GM18517 (cell line): ENCODE results near the gene ZNF598.
A peak's percentile ranks its signal among the peaks of the same experiment; 100 is the strongest.
"Not testable (repeated sequence)": the region's sequence is repeated elsewhere in the genome, so short reads cannot be mapped to it uniquely, and the experiment has no call there.

ENCODE experiments used
- ATAC-seq: cut with Tn5 transposase; IDR thresholded peaks from one replicate; pipeline ENCODE4 v1.9.1; 2021; ENCODE audit warnings: mild to moderate bottlenecking, moderate library complexity; ENCODE audit not compliant: unreplicated experiment

ZNF598 gene

GRCh38 chr16:2028620-2029220, 19.1 kb upstream of the ZNF598 start:
- ATAC-seq, result no peak

DNA sequence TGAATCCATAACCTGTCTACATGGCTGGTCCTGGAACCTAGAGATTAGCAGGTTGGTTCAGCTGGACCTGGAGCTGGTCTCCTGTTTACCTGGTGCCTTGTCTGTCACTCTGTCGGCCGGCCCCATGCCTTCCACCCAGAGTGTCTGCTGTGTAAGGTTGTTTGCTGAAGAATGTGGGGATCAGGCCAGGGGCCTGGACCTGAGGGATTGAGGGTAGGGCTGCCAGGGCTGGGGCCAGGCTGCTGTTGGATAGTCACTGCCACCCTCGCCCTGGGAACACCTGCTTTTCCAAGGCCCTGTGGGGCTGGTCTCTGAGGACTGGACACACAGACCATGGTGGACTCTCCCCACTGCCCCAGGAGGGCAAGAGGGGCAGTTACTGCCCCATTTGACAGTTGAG, 18.5 kb upstream of the ZNF598 start:
- no peak for ATAC-seq

DNA sequence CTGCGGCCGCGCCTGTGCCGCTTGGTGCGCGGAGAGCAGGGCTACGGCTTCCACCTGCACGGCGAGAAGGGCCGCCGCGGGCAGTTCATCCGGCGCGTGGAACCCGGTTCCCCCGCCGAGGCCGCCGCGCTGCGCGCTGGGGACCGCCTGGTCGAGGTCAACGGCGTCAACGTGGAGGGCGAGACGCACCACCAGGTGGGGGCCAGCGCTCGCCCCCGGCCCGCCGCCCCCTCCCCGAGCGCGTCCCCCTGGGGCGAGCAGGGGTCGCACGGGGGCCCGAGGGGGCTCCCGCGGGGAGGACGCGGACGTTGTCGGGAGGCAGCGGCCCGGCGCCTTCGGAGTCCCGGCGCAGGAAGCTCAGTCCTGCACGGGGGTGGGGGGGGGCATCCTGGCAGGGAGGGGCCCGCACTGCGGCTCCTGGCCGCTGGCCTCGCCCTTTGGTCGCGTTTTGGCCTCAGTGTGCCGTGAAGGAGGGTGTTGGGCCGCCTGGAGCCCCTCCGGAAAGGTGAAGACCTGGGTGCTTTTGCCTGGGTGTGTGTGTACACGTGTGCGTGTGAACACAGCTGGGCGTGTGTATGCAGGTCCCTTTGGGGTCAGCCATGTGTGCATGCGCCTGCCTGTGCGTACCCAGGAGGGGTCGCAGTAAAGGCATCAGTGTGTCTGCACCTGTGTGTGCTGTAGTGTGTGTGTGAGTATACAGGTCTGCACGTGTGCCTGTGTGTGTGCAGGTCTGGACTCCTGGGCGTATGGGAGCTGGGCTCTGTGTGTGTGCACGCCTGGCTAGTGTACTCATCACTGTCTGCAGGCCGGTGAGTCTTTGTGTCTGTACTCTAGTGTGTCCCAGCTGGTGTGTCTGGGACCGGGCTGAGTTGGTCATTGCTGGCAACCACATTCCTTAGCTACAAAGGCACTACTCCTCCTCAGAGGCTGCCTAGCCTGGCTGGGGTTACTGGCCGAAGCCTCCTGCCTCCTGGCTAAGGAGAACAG, 17.7 kb upstream of the ZNF598 start:
- ATAC-seq, result no peak

- ATAC-seq, result no peak
Observed at GRCh38 chr16:2026461-2027023, 16.9 kb upstream of the ZNF598 start, which contains the start of gene NHERF2. NHERF2 (plus strand) TSS chr16:2026902; CDS start chr16:2027006, 104 bp downstream.

GRCh38 chr16:2025878-2026460, 16.3 kb upstream of the ZNF598 start:
- ATAC-seq, result no peak

GRCh38 chr16:2025251-2025650, 15.6 kb upstream of the ZNF598 start:
- ATAC-seq, result no peak

DNA sequence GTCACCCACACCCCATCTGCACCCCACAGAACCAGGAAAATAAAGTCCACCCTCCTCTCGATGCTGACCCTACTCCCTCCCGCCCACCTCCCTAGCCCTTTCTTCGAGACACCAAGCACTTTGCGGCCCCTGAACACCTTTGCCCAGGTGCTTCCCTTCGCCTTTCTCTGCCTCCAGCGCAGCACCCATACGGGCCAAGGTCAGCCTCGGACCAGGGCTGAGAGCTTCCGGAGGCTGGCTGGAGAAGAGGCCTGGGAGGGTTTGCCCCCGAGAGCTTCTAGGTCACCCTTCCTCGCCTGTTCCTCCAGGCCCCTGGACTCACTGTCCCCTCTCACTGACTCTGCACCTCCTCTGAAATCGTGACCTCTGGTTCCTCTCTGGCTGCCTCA, 14.4 kb upstream of the ZNF598 start:
- ATAC-seq, result no peak

- peak; percentile 65 for ATAC-seq
Observed at GRCh38 chr16:2023092-2024031, 13.7 kb upstream of the ZNF598 start.

DNA sequence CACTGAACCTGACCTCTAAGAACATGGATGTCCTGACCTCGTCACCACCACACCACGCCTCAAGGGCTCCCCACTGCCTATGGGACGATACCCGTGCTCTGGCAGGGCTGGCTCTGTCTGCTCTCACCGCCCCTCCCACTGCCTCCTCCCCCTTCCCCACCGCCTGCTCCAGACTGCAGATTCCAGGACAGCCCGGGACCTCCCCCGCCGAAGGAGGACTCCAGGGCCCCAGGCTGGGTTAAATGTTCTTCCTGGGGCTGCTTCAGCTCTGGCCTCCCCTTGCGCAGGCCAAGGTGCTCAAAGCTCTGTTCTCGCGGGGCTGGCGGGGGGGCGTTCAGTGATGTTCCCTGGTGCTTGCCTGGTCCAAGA, 13.1 kb upstream of the ZNF598 start:
- ATAC-seq, result peak; percentile 16

DNA sequence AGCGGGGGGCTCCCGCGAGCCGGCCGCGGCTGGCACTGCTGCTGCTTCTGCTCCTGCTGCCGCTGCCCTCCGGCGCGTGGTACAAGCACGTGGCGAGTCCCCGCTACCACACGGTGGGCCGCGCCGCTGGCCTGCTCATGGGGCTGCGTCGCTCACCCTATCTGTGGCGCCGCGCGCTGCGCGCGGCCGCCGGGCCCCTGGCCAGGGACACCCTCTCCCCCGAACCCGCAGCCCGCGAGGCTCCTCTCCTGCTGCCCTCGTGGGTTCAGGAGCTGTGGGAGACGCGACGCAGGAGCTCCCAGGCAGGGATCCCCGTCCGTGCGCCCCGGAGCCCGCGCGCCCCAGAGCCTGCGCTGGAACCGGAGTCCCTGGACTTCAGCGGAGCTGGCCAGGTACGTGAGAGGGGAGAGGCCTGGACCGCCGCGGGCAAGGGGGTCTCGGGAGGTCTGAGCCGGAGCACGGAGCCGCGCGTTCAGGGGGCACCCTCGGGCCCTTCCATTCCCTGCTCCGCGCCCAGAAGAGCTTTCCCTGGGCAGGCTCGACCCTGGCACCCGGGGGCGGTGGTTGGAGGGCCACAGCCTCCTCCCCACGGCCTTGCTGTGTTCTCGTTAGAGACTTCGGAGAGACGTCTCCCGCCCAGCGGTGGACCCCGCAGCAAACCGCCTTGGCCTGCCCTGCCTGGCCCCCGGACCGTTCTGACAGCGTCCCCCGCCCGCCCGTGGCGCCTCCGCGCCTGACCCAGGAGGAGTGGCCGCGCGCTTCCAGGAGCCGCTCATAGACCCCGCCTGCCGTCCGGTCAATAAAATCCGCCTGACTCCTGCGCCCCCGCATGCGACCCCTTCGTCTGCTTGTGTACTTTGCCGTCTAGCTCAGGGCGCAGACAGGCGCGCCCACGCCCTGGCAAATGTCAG, 10.6 kb upstream of the ZNF598 start:
- ATAC-seq, result no peak

- no peak for ATAC-seq
Observed at GRCh38 chr16:2019518-2019920, 9.9 kb upstream of the ZNF598 start, which contains the start of gene NPW. NPW (plus strand) TSS chr16:2019785.

DNA sequence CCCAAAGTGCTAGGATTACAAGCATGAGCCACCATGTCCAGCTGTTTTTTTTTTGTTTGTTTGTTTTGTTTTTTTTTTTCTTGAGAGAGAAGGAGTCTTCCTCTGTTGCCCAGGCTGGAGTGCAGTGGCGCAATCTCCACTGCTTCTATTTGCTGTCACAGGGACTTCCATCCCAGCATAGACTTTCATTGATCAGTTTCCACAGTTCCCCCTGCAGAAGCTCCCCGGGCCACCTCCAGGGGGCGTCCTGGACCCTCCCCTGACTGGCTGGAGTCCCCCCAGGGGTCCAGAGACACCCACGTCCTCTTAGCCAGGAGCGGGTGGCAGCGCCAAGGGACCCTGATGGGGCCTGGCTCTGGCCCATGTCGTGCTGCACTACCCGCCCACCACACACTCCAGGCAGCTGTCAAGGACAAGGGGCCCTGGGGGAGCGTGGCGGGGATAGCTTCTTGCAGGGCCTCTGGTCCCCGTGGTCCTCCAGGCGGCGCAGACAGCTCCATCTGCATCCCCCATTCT, 6.8 kb upstream of the ZNF598 start:
- no peak for ATAC-seq

DNA sequence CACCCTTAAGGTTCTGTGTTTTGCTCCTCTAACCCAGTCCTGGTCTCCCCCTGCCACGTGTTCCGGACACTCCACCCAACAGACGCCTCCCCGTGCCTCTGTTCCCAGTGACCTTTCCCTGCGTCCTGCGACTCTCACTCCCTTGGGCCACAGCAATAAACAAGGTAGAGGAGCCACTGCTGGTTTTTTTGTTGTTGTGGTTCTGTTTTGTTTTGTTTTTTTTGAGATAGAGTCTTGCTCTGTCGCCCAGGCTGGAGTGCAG, 6.3 kb upstream of the ZNF598 start:
- ATAC-seq, result no peak

GRCh38 chr16:2015117-2015946, 5.7 kb upstream of the ZNF598 start:
- ATAC-seq, result no peak

DNA sequence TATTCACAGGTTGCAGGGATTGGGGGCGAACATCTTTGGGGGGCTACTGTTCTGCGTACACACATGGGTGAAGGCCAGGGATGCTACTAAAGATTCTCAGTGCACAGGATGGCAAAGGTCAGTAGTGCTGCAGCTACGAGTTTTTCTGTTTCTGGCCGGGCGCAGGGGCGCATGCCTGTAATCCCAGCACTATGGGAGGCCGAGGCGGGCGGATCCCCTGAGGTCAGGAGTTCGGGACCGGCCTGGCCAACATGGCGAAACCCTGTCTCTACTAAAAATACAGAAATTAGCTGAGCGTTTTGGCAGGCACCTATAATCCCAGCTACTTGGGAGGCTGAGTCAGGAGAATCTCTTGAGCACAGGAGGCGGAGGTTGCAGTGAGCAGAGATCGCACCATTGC, 3.9 kb upstream of the ZNF598 start:
- no peak for ATAC-seq

DNA sequence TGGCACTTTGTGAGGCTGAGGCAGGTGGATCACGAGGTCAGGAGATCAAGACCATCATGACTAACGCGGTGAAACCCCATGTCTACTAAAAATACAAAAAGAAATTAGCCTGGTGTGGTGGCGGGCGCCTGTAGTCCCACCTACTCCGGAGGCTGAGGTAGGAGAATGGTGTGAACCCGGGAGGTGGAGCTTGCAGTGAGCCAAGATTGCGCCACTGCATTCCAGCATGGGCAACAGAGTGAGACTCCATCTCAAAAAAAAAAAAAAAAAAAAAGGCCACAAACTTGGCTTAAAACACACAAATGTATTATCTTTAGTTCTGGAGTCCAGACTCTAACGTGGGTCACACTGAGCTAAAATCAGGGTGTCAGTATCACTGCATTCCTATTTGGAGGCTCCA, 2.1 kb upstream of the ZNF598 start:
- ATAC-seq, result not testable (repeated sequence)

GRCh38 chr16:2009164-2009711, 383 bp downstream of the ZNF598 start:
- ATAC-seq, result peak; percentile 36

GRCh38 chr16:2008631-2009163, 924 bp downstream of the ZNF598 start:
- no peak for ATAC-seq
